NCI-H446 treated with DMSO at 0.1 percent for 48 hours (cell line): Measurements from ENCODE around the gene DCDC1.
A peak's percentile ranks its signal among the peaks of the same experiment; 100 is the strongest.

Experiments used
- DNase-seq: peaks from one replicate; lab custom pipeline; 2025; lab: John Stamatoyannopoulos, UW

DCDC1 gene, protein sequence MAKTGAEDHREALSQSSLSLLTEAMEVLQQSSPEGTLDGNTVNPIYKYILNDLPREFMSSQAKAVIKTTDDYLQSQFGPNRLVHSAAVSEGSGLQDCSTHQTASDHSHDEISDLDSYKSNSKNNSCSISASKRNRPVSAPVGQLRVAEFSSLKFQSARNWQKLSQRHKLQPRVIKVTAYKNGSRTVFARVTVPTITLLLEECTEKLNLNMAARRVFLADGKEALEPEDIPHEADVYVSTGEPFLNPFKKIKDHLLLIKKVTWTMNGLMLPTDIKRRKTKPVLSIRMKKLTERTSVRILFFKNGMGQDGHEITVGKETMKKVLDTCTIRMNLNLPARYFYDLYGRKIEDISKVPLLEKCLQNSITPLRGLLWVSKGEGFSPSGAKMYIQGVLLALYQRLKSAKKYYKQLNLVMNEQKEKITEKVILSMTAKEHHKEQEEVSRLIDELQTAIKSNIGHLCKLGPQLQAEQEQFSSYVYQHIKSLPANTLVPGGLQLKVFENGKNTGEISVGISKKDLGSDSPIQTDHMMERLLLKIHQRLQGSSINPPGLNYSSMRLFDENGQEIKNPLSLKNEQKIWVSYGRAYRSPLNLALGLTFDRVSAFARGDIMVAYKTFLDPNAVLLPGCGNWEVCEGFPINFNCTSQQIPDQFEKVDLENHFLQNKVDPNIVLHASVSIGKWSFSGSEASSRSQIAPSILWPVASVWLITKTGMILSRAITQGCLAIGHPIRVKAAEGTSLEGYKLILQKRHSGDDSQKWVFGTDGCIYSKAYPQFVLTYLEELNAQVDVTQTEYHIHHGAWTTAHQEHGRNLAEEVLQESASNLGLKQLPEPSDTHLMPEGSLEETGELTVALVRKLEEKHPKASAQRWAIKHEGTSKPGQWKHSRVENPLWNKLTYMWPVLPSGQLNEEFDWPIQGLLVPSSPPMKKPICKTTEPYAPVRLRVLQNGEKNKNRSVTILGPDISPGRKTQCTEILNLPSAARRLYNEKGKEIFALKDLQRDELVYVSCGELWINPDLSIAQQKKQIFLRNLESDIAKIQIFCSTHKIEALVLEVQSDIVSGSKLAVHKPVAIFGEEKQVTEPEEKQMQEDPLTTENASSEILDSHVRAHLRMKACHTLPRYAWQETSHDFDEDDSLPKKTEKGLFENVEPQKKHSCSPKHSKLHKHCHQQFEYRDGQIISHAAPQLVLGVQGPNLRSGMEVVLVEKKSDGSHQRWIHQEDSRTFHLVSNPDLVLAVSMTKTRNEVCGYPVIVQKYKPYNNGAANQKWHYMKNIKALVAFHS (N-terminal part only)

DNA sequence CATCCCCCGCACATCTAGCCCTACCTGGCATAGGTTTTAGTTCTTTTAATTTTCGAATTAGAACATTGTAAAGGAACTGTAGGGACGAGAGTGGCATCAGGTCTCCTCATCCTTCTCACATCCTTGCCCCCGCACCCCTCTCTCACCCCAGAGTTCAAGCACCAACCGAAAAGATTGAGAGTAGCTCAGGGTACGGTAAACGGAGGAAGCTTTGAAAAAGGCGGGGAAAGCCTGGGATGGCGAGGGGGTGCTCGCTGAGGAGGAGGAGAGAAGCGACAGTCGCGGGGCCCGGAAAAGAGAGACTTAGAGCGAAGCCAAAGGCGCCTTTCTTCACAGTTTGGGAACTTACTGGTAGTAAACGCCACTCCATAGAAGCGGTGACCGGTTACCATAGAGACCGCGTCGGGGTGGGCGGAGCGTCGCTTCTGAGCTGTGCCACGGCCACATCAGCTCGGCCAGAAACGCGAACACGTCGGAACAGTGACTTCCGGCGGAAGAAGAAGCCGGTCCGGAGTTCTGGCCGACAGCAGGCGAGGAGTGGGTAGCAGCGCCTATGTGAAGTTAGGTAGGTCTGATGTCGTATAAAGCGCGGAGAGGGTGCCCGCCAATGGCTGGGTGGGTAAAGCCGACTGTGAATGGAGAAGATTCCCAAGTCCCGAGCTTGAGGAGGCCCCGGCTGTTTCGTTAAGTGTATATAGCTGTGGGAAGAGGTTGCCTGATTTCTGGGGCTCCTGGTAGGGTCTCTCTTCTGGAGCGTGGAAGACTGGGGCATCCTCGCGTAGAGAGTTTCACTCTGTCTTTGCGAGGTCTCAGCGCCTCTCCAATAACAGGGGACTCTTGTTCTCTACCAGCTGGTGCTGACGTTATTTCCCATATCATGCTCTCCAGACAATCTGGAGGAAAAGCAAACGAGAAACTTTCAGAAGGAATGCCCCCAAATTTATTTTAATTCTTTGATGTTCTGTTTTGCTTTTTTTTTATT is at the start of gene DCDC1, which contains the start of gene DNAJC24:
Gene DCDC1 (minus strand): TSS at position 392 of the 982 bp plus-strand sequence. CDS start 41,459 bp downstream, outside the sequence.
Gene DNAJC24 (plus strand): TSS at position 513 of the 982 bp plus-strand sequence. CDS start 889 bp downstream, outside the sequence.
- DNase-seq = peak; percentile 91

DNA sequence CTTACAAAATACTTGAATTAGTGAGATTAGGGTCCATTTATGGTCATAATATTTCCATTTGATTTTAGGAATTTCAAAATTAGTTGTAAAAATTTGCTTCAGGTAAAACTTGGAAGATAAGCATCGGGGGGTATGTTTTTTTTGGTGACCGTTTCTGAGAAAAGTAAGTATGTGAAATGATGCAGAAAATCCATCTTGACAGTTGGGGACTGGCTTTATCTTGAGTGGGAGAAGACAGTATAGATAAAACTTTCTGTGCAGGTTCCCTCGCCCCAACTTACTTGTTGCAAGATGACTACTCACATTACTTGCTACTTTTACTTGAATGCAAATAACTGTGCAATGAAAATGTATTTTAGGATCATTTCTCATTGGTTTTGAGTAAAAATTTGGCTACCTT is 49.6 kb upstream of the DCDC1 start:
- DNase-seq = no peak

DNA sequence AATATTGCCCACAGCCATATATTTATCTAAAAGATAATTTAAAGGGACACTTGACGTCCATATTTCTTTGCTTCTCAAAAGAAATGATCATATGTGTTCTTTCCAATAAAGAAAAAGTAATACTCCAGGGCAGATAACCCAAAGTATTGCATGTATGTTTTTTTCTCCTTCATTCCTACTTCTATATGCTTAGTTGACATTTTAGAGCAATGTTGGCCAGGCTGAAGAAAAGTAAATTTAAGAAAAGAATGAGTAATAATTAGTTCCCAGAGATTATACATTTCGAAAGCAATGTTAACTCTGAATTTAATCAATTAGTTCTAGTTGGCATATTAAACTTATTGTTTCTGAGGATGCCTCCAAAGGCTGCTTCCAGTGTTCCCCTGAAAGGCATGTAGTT is 48.3 kb upstream of the DCDC1 start:
- no peak for DNase-seq

DNA sequence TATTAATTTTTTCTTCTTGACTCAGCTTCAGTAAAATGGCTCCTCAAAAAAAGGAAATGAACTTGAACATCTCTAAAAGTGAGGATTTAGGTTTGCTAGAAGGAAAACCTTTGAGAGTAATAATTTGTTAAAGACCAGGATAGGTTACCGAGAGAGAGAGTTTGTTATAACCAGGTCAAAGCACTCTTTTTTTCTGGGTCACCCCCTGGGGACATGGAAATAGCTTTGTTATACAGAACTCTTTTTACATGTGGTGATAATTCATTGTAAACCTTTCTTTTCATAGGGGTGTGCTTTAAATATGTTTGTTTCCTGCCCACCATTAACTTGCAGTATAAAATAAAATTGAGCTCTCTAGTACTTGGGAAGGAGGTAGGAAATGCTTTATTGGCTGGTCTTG is 47.8 kb upstream of the DCDC1 start:
- DNase-seq = no peak

DNA sequence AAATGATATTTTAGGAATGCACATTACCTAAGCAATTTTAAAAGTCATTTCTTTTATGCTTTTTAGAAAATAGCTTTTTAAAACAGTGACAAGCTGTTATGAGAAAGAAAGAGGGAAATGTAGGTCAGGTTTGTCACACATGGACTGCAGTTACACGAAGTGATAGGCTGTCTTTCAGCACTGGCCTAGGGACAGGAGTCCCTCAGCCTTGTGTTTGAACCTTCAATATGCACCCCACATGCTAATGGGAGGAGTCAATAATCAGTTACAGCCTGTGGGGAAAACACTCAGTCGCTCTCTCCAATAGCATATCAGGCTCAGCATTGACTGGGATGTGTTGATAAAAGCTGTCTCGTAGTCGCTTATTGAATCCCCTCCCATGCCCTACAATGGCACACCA is 45.9 kb upstream of the DCDC1 start:
- no peak for DNase-seq

DNA sequence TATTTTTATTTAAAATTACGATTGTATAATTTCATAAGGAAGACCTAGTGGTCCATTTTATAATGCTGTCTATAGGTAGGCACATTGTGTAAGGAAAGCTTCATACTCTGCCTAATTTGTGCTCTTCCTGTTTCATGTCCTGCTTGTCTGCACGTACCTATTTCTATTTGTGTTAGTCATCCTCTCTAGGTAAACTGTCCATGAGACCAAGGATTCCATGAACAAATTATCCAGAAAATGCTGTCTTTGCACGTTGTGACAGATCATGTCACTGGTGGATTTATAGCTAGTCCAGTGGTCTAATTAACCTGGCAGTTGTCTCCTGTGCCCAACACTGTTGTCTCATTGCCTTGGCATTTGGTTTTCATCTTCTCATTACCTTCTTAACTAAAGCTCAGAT is 44.8 kb upstream of the DCDC1 start:
- no peak for DNase-seq

DNA sequence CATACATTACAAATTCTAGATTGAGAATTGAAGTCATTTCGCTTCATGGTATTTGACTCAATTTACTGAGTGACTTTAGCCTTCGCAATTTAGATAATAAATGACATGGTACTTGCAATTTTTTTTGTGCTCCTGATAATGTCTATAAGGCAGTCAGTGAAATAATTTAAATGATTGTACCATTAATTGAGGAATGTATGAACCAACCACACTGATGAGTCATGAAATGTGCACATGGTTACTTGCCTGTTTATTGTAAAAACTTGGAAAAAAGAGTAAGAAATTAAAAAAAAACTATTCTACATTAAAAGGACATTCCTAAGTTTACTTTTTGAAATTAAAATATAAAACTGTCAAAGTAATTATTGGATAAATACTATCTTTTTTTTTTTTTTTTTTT is 43.4 kb upstream of the DCDC1 start:
- no peak for DNase-seq

DNA sequence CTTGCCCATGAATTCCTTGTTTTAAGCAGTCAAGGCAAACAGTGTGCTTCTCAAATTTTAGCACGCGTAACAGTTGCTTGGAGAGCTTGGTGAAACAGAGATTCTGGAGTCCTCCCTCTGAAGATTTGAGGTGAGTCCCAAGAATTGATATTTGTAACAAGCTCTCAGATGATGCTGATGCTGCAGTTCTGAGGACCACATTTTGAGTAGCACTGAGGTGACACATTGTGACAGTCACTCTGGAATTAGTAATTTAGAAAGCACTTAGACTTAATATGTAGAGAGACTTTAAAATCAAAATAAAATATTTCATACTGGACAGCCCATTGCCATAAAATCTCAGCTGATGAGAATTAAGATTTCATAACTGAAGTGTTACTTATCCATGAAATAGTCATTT is 38.7 kb upstream of the DCDC1 start:
- no peak for DNase-seq

DNA sequence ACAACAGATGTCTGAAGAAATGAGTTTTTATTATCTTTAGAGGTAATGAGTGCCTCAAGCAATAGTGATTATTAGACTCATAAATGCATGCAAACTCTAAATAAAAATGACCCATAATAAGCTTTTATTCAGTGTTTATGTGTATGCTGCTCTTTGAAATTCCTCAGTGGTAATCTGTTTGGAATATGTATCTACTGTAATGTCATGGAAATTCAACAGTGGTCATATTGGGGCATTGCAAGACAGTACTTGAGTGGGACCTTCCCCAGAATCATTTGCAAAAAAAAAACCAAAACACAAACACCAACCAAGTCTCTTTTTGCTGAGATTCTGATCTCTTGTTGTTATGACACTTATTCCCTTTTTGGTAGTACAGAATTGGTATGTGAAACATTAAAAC is 35.1 kb upstream of the DCDC1 start:
- no peak for DNase-seq

DNA sequence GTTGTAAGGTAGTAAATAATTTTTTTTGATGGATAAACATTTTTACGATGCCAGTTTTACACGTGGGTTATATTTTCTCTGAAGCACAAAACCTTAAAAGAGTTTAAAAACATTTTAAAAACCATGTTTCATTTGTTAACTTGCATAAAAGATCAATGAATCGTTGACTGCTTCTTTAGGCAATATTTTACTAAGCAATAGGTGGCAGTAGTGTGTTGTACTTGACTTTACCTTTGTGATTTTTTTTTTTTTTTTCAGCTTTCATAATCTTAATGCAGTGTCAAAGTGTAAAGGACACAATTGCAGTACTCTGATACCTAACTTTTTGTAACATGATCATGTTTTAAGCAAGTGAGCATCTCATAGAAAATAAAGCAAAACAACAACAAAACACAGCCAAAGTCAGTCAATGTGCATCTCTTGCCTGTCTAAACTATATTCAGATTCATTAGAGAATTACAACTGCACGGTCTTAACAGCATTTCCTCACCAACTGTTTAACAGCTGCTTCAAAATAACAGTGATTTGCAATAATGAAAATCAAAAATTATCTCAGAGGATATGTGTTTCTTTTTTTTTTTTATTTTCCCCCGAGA is 27.8 kb upstream of the DCDC1 start:
- DNase-seq = peak; percentile 46

DNA sequence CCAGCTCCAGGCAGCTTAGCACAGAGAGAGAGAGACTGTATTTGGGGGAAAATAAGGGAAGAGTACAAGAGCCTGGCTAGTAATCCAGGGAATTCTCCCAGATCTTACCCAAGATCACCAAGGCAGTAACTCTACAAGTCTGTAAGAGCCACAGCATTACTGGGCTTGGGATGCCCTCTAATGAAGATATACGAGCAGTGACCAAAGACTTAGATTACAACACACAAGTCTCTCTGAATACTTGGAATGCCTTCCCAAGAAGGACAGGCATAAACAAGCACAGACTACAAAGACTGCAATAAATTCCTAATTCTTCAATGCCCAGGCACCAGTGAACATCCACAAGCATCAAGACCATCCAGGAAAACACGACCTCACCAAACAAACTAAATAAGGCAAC is 17.8 kb upstream of the DCDC1 start:
- no peak for DNase-seq

DNA sequence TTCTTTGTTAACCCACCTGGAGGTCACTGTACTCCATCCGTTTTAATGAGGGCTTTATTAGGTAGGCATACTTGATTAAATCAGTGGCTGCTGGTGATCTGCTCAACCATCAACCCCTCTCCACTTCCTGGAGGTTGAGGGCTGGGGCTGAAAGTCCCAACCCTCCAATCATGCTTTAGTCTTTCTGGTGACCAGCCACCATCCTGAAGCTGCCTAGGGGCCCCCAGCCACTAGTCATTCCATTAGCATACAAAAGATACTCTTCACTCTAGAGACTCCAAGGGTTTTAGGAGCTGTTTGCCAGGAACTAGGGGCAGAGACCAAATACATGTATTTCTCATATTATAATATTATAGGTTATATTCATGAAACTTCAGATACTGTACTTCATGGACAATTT is 13.6 kb upstream of the DCDC1 start:
- DNase-seq = no peak

DNA sequence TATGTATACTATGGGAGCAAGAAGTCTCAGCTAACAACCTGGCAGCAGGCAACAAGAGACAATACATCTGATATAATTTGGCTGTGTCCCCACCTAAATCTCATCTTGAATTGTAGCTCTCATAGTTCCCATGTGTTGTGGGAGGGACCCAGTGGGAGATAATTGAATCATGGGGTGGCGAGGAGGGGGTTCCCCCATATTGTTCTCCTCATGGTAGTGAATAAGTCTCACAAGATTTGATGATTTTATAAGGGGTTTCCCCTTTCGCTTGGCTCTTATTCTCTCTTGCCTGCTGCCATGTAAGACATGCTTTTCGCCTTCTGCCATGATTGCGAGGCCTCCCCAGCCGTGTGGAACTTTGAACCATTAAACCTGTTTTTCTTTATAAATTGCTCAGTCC is 6.3 kb upstream of the DCDC1 start:
- DNase-seq = no peak

DNA sequence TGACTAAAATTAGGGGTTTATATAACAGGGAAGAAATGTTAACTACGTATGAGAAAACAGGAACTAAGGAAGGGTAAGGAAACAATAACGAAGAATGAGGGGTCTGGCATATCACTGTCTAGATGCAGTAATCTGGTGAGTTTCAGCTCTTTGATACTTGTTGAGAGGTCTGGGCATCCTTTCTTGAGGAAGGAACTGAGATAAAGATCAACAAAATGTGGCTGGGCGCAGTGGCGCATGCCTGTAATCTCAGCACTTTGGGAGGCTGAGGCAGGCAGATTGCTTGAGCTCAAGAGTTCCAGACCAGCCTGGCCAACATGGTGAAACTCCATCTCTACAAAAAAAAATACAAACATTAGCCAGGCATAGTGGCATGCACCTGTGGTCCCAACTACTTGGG is 2.7 kb downstream of the DCDC1 start:
- no peak for DNase-seq

DNA sequence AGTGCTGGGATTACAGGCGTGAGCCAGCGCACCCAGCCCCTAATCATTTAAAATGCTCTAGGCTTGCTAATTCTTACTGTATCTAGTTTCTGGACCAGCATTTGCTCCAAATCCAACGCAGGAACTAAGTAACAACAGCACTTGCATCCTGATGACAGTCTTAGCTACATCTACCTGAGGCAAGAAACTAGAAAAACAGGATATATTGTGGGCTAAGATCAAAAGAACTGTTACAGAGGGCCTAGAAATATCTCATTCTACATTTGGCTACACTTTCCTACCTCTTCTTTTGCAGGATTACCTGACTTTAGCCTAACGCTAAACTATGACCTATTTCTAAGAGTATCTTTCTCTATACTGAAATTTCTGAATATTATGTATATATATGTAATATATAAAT is 7.8 kb downstream of the DCDC1 start:
- DNase-seq = no peak

DNA sequence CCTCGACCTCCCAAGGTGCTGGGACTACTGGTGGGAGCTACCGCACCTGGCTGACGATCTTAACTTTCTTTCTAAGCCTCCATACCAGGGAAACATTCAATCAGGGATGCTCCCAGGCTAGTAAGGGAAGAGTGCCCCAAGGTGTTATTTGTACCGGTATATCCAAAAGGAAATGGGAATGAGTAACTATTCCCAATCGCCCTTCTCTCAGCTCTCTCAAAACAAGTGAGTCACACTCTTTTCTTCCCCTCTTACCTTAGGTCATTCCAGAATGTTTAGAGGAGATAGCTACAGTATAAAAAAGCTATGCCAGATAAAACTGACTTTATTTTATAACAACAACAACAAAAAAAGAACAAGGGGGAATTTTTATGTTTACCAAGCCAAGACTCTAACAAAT is 13.7 kb downstream of the DCDC1 start:
- DNase-seq = no peak

DNA sequence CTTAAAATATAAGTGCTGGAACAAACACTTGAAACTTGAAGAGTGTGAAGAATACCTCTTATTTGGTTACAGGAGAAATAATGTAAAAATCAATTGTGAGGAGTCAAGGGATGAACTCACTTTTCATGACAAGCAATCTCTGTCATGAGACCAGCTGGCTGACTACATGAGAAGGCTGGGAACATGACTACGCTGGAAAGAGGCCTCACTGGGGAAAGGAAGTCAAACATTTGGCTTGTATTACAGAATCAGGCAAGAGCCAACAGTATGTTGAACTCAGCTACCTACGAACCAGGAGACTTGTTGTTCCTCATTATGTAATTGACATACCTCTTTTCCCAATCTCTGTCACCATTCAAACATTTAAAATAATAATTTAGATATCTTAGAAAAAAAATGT is 14.4 kb downstream of the DCDC1 start:
- DNase-seq = peak; percentile 19

DNA sequence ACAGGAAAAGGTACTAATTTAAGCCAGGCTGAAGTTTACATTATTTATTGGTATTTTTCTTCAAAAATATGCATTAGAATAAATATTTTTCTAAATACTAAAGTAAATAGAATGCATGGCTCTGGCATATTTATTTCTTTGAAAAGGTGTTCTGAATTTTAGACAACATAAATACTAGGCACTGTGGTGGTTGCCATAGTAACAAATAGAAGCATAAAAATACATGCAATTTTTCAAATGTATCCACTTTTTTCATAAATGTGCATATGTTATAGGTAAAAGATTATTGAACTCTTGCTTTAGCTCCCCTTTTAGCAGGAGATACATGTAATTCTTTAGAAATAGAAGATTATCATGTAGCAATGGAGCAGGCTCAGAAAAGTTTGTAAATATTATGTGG is 18.4 kb downstream of the DCDC1 start:
- DNase-seq = no peak

DNA sequence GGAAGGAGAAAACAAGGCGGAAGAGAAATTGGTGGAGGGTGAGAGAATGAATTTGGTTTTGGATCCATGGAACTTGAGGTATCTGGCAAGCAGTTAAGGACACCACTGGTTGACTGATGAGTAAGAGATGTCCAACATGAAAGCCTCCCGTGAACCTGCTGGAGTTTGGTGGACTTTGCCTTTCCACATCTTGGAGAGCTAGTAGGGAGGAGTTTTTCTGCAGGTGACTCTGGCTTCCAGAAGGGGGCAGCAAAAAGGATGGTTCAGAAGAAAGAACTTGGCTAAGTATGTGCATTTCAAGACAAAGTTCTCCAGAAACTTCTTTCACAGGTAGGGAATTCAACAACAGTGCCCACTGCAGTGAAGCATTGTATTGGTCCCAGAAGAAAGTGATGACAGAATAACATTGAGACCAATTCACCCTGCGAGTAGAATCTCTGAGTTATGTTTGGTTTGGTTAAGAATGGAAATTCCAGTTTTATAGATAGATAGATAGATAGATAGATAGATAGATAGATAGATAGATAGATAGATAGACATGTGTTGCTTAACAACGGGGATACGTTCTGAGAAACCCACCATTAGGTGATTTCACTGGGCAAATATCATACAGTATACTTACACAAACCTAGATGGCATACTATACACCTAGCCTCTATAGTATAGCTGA is 28.5 kb downstream of the DCDC1 start:
- no peak for DNase-seq

DNA sequence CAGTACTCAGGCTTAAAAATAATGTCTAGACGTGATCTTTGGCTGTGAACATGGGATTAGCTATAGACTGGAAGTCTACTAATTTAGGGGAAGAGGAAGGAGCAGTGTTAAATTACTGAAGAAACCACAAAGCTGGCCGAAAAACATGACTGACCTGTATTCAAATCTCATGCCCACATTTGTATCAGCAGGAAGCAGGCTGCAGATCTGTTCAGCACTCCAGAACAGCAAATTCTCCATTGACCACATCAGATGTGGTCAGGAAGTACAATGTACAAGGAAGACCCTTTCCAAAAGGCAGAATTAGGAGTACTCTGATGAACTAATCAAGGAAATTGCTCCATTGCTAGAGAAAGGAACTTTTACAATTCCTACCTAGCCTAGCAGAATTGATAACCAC is 31.7 kb downstream of the DCDC1 start:
- no peak for DNase-seq
